ENCODE results near the gene TEX35. TPM values are rescaled to one million over a fixed set of nuclear protein-coding genes. Genes with fewer than 3 reads are reported as not detected.

TEX35 gene
- total RNA-seq, 1 experiment from 2014 or later = not detected

- TF ChIP-seq EZH2phosphoT487 (IDR thresholded peaks at IDR 0.05; ENCODE audit: borderline replicate concordance) (no peak), POLR2AphosphoS5 (IDR thresholded peaks at IDR 0.05; ENCODE audit: low read depth, low read length) (peak; percentile 56; the same call in 1 of the 2 replicates), TCF7L2 (IDR thresholded peaks at IDR 0.05; ENCODE audit: borderline replicate concordance, extremely low read depth, insufficient read depth, insufficient read length) (peak; percentile 53), CTCF (IDR thresholded peaks at IDR 0.05 in 2 of 3, conservative IDR thresholded peaks at IDR 0.05 in 1 of 3; ENCODE audit: borderline replicate concordance in 1 of 3, insufficient read depth in 1 of 3, low read depth in 2 of 3, low read length in 2 of 3) (no peak), MAX (IDR thresholded peaks at IDR 0.05) (peak; percentile 79), EZH2 (IDR thresholded peaks at IDR 0.05) (no peak), SRF (IDR thresholded peaks at IDR 0.05; ENCODE audit: low read depth) (no peak), RAD21 (IDR thresholded peaks at IDR 0.05; ENCODE audit: low read depth) (no peak), ZFX (IDR thresholded peaks at IDR 0.05) (no peak), EGR1 (IDR thresholded peaks at IDR 0.05; ENCODE audit: low read depth) (no peak), REST (IDR thresholded peaks at IDR 0.05; ENCODE audit: low read depth) (no peak)
These were observed 17.1 kb downstream of the TEX35 start (continued) for GRCh38 chr1:178530037-178530402.
